HPDE6-E6E7 (cell line): ENCODE data around the gene WDR88.
"Not testable (repeated sequence)": the region's sequence is repeated elsewhere in the genome, so short reads cannot be mapped to it uniquely, and the experiment has no call there.

Source experiments
- DNase-seq: peaks from one replicate; pipeline ENCODE4 v3.0.0; 2011; ENCODE audit warnings: missing footprints; ENCODE audit errors: extremely low spot score

Gene WDR88

GRCh38 chr19:33129901-33130300, 2.0 kb upstream of the WDR88 start:
- no peak for DNase-seq

GRCh38 chr19:33130433-33130832, 1.5 kb upstream of the WDR88 start:
- DNase-seq, result no peak

- DNase-seq, result no peak
These were observed 511 bp downstream of the WDR88 start for GRCh38 chr19:33132425-33132824.

GRCh38 chr19:33133438-33134031, 1.6 kb downstream of the WDR88 start:
- DNase-seq, result no peak

GRCh38 chr19:33134571-33135041, 2.7 kb downstream of the WDR88 start:
- no peak for DNase-seq

GRCh38 chr19:33139165-33139564, 7.3 kb downstream of the WDR88 start:
- no peak for DNase-seq

- peak; percentile 56 for DNase-seq
These were observed 12.0 kb downstream of the WDR88 start for GRCh38 chr19:33143897-33144405.

GRCh38 chr19:33146209-33146608, 14.3 kb downstream of the WDR88 start:
- DNase-seq, result no peak

GRCh38 chr19:33147538-33147937, 15.6 kb downstream of the WDR88 start:
- DNase-seq, result no peak

- DNase-seq, result no peak
These were observed 19.1 kb downstream of the WDR88 start for GRCh38 chr19:33150852-33151518.

GRCh38 chr19:33152176-33152575, 20.3 kb downstream of the WDR88 start:
- DNase-seq, result no peak

GRCh38 chr19:33152625-33153024, 20.7 kb downstream of the WDR88 start:
- DNase-seq, result not testable (repeated sequence)

- DNase-seq, result not testable (repeated sequence)
These were observed 22.4 kb downstream of the WDR88 start for GRCh38 chr19:33154313-33154712.

GRCh38 chr19:33156334-33156733, 24.4 kb downstream of the WDR88 start:
- no peak for DNase-seq

- DNase-seq, result no peak
These were observed 26.0 kb downstream of the WDR88 start for GRCh38 chr19:33157906-33158305.

- no peak for DNase-seq
These were observed 26.5 kb downstream of the WDR88 start for GRCh38 chr19:33158365-33158764.

GRCh38 chr19:33159149-33159548, 27.2 kb downstream of the WDR88 start:
- DNase-seq, result no peak

- DNase-seq, result no peak
These were observed 28.0 kb downstream of the WDR88 start for GRCh38 chr19:33159893-33160292.

GRCh38 chr19:33161201-33161600, 29.3 kb downstream of the WDR88 start:
- DNase-seq, result no peak

GRCh38 chr19:33163481-33163880, 31.6 kb downstream of the WDR88 start:
- DNase-seq, result no peak

GRCh38 chr19:33166037-33166436, 34.1 kb downstream of the WDR88 start:
- DNase-seq, result not testable (repeated sequence)

GRCh38 chr19:33167438-33167837, 35.5 kb downstream of the WDR88 start:
- DNase-seq, result no peak

- no peak for DNase-seq
These were observed 36.6 kb downstream of the WDR88 start for GRCh38 chr19:33168528-33168927.
